Activated naive CD8-positive, alpha-beta T cell treated with anti-CD3 and anti-CD28 coated beads, Interleukin-2, amount 50 U/mL, for 24 hours (primary cell): Measurements from ENCODE around the gene TIPARP.
"Not testable (repeated sequence)": the region's sequence is repeated elsewhere in the genome, so short reads cannot be mapped to it uniquely, and the experiment has no call there.

Source experiments
- ATAC-seq: fragments of 150-1000 bp; cut with Tn5 transposase; one replicate; pipeline ENCODE4 v1.10.0; 2021
- DNase-seq: peaks from one replicate; pipeline ENCODE4 v3.0.0; 2021
- H3K27ac Mint-ChIP-seq: one replicate; pipeline ENCODE4 v1.8.0; 2021; ENCODE audit warnings: mild to moderate bottlenecking, mixed read lengths
- H3K27me3 Mint-ChIP-seq: one replicate; pipeline ENCODE4 v1.8.0; 2021; ENCODE audit warnings: mixed read lengths
- H3K36me3 Mint-ChIP-seq: one replicate; pipeline ENCODE4 v1.8.0; 2021; ENCODE audit warnings: low read depth, mixed read lengths
- H3K4me1 Mint-ChIP-seq: one replicate; pipeline ENCODE4 v1.8.0; 2021; ENCODE audit warnings: mixed read lengths
- H3K4me3 Mint-ChIP-seq: one replicate; pipeline ENCODE4 v1.8.0; 2021; ENCODE audit warnings: mild to moderate bottlenecking, moderate library complexity, mixed read lengths
- H3K9me3 Mint-ChIP-seq: one replicate; pipeline ENCODE4 v1.8.0; 2021; ENCODE audit warnings: mixed read lengths

Gene TIPARP

DNA sequence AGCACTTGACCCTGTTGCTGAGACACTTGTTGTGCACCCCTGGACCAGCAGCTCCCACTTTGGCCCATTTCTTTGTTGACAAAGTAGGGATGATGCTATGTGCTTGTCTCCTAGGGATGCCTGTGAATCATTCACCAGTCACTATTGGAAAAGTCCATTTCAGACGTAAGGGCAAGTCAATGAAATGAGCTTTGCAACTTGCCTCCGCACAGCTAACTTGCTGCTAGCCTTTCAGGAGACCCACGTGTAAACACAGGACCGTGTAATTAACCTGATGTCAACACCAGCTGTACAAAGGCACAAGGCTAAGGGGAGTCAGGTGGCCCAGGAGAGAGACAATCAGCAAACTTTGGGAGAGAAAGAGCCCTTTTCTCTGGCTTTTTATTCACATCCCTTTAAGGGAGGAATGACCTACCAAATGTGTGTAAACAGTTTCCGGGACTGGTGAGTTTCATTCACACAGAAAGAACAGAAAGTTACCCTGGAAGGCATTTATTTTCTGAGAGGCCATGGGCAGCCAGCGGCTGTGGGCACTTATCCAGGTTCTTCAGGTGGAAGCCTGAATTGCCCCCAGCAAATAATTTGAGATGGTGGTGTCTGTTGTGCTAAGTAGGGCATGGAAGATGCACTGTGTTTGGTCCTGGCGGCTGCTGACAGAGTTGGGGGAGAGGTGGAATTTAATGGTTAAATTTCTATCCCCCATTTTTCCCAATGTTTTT lies 54.0 kb downstream of the TIPARP start:
- Mint-ChIP-seq H3K4me1 (no peaks in the 10 kb centered on the region), H3K27me3 (no peaks in the 10 kb centered on the region), H3K36me3 (no peaks in the 10 kb centered on the region), H3K9me3 (no peaks in the 10 kb centered on the region), H3K4me3 (no peak overlapping the region), H3K27ac (no peak overlapping the region)
- ATAC-seq (no peak), DNase-seq (no peak)

GRCh38 chr3:156729460-156730179 lies 55.2 kb downstream of the TIPARP start:
- no peaks in the 10 kb centered on the region for H3K4me1 Mint-ChIP-seq
- ATAC-seq = no peak
- no peak for DNase-seq
- no peak overlapping the region for H3K27ac Mint-ChIP-seq
- H3K9me3 Mint-ChIP-seq = no peaks in the 10 kb centered on the region
- H3K4me3 Mint-ChIP-seq = no peak overlapping the region
- no peaks in the 10 kb centered on the region for H3K27me3 Mint-ChIP-seq
- no peaks in the 10 kb centered on the region for H3K36me3 Mint-ChIP-seq

DNA sequence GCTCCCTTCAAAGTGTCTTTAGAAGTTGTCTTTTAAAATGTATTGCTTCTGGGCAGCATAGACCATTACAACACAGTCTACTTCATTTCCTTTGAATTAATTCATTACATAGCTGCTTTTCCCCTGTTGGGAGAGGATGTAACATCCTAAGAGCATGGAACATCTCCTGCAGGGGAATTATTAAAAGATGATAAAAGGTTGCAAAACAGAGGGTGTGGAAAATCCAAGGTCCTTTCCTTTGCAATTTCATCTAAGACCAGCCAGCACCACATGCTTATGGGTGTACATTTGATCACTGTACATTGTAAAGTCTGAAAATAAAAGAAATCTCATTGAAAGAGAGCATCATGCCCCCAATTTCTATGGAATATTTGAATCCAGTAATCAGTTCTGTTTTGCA lies 57.4 kb downstream of the TIPARP start:
- Mint-ChIP-seq H3K4me1 (no peaks in the 10 kb centered on the region), H3K36me3 (no peaks in the 10 kb centered on the region), H3K9me3 (no peaks in the 10 kb centered on the region), H3K27ac (no peak overlapping the region), H3K27me3 (no peaks in the 10 kb centered on the region), H3K4me3 (no peak overlapping the region)
- ATAC-seq (no peak), DNase-seq (no peak)

- no peak overlapping the region for H3K4me3 Mint-ChIP-seq
- no peak overlapping the region for H3K27ac Mint-ChIP-seq
- ATAC-seq (no peak), DNase-seq (no peak)
- H3K27me3 Mint-ChIP-seq = no peaks in the 10 kb centered on the region
- no peaks in the 10 kb centered on the region for H3K36me3 Mint-ChIP-seq
- no peaks in the 10 kb centered on the region for H3K9me3 Mint-ChIP-seq
- H3K4me1 Mint-ChIP-seq = no peaks in the 10 kb centered on the region
Measured at GRCh38 chr3:156732261-156732660, 57.9 kb downstream of the TIPARP start.

- no peaks in the 10 kb centered on the region for H3K36me3 Mint-ChIP-seq
- no peak for ATAC-seq
Measured at GRCh38 chr3:156732715-156733421, 58.5 kb downstream of the TIPARP start.

GRCh38 chr3:156734661-156735060 lies 60.3 kb downstream of the TIPARP start:
- H3K4me3 Mint-ChIP-seq, H3K27me3 Mint-ChIP-seq, DNase-seq, H3K4me1 Mint-ChIP-seq, H3K9me3 Mint-ChIP-seq, ATAC-seq, H3K36me3 Mint-ChIP-seq, H3K27ac Mint-ChIP-seq: not testable (repeated sequence)

More at GRCh38 chr3:156732715-156733421, 58.5 kb downstream of the TIPARP start:
- Mint-ChIP-seq H3K4me3 (no peak overlapping the region), H3K9me3 (no peaks in the 10 kb centered on the region), H3K27me3 (no peaks in the 10 kb centered on the region), H3K27ac (no peak overlapping the region), H3K4me1 (no peaks in the 10 kb centered on the region)
- DNase-seq = no peak

DNA sequence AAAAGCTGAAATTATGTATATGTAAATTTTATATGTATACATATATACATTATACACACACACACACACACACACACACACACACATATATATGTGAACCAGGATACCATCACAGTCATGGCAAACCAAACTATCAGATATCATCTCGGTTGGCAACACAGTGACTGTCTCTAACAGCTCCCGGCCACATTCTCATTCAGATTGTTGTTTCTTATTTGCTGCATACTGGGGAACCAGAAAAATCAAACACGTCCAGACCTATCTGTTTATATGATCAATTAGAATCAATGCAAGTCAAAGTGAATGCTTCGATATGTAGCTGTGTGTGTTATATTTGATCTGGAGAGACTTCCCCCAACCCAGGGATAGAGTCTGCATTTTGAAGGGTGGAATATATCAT lies 61.1 kb downstream of the TIPARP start:
- no peaks in the 10 kb centered on the region for H3K4me1 Mint-ChIP-seq
- no peaks in the 10 kb centered on the region for H3K36me3 Mint-ChIP-seq
- H3K27me3 Mint-ChIP-seq = no peaks in the 10 kb centered on the region
- H3K27ac Mint-ChIP-seq = no peak overlapping the region
- H3K4me3 Mint-ChIP-seq = no peak overlapping the region
- ATAC-seq (no peak), DNase-seq (no peak)
- no peaks in the 10 kb centered on the region for H3K9me3 Mint-ChIP-seq

DNA sequence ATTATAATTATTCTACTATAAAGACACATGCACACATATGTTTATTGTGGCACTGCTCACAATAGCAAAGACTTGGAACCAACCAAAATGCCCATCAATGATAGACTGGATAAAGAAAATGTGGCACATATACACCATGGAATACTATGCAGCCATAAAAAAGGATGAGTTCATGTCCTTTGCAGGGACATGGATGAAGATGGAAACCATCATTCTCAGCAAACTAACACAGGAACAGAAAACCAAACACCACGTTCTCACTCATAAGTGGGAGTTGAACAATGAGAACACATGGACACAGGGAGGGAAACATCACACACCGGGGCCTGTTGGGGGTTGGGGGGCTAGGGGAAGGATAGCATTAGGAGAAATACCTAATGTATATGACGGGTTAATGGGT lies 62.7 kb downstream of the TIPARP start:
- not testable (repeated sequence) for ATAC-seq, H3K4me1 Mint-ChIP-seq, H3K27me3 Mint-ChIP-seq, H3K9me3 Mint-ChIP-seq, H3K4me3 Mint-ChIP-seq, DNase-seq, H3K27ac Mint-ChIP-seq, H3K36me3 Mint-ChIP-seq

- no peak for ATAC-seq
- H3K27me3 Mint-ChIP-seq = no peaks in the 10 kb centered on the region
- no peak overlapping the region for H3K27ac Mint-ChIP-seq
- H3K36me3 Mint-ChIP-seq = no peaks in the 10 kb centered on the region
- H3K4me3 Mint-ChIP-seq = no peak overlapping the region
- H3K9me3 Mint-ChIP-seq = no peaks in the 10 kb centered on the region
- no peak for DNase-seq
- H3K4me1 Mint-ChIP-seq = no peaks in the 10 kb centered on the region
Measured at GRCh38 chr3:156738251-156738650, 63.9 kb downstream of the TIPARP start.

GRCh38 chr3:156739976-156740375 lies 65.6 kb downstream of the TIPARP start:
- DNase-seq (no peak), ATAC-seq (no peak)
- Mint-ChIP-seq H3K27me3 (no peaks in the 10 kb centered on the region), H3K4me1 (no peaks in the 10 kb centered on the region), H3K9me3 (no peaks in the 10 kb centered on the region), H3K36me3 (no peaks in the 10 kb centered on the region), H3K27ac (no peak overlapping the region), H3K4me3 (no peak overlapping the region)

DNA sequence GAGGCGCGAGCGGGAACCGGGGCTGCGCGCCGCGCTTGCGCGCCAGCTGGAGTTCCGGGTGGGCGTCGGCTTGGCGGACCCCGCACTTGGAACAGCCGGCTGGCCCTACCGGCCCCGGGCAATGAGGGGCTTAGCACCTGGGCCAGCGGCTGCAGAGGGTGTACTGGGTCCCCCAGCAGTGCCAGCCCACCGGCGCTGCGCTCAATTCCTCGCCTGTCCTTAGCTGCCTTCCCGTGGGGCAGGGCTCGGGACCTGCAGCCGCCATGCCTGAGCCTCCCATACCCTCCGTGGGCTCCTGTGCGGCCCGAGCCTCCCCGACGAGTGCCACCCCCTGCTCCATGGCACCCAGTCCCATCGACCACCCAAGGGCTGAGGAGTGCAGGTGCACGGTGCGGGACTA lies 66.2 kb downstream of the TIPARP start:
- H3K36me3 Mint-ChIP-seq, ATAC-seq, H3K27me3 Mint-ChIP-seq, H3K4me1 Mint-ChIP-seq, H3K4me3 Mint-ChIP-seq, H3K9me3 Mint-ChIP-seq, H3K27ac Mint-ChIP-seq, DNase-seq: not testable (repeated sequence)

GRCh38 chr3:156741935-156742334 lies 67.5 kb downstream of the TIPARP start:
- Mint-ChIP-seq H3K4me3 (no peak overlapping the region), H3K27me3 (no peaks in the 10 kb centered on the region), H3K4me1 (no peaks in the 10 kb centered on the region), H3K27ac (no peak overlapping the region), H3K9me3 (peaks cover 5% of the 10 kb centered on the region), H3K36me3 (peaks cover 1% of the 10 kb centered on the region)
- DNase-seq (no peak), ATAC-seq (no peak)

DNA sequence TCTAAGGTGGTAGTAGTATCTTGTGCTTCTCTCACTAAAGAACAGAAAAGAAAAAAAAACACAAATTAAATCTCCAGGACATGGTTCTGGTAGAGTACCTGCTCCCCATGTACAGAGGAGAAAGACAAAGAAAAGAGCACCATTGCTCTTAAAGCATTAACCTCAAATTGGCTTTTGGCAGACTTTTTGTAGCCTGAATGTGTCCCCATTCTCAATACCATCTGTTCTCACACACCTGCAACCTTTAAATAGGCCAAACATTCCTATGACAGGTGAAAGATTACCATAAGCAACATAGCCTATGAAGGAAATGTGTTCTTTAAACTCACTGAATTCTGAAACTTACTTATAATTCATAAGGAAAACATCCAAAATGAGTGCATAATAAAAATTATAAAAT lies 68.0 kb downstream of the TIPARP start:
- ATAC-seq (no peak), DNase-seq (no peak)
- peaks cover 3% of the 10 kb centered on the region for H3K36me3 Mint-ChIP-seq
- H3K4me1 Mint-ChIP-seq = no peaks in the 10 kb centered on the region
- H3K27ac Mint-ChIP-seq = no peak overlapping the region
- no peaks in the 10 kb centered on the region for H3K27me3 Mint-ChIP-seq
- no peak overlapping the region for H3K4me3 Mint-ChIP-seq
- peaks cover 9% of the 10 kb centered on the region for H3K9me3 Mint-ChIP-seq

DNA sequence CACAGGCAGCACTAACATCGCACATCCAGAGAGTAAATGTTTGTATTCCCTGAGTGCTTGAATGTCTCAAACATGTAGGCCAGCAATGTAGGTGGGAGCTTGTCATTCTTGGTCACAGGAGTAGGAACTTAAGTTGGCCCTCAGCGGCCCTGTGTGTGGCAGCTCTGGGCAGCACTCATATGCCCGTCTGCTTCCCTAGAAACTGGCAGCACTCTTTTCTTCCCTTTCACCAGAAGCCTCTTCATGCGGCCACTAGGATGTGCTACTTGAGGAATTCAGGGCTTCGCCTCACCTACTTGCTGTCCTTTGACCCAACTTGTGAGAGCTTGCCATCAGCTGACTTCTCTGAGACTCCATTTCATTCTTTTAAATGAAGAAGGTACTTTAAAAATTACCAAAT lies 69.5 kb downstream of the TIPARP start:
- no peak for DNase-seq
- Mint-ChIP-seq H3K27ac (no peak overlapping the region), H3K9me3 (peaks cover 10% of the 10 kb centered on the region), H3K4me3 (no peak overlapping the region), H3K27me3 (no peaks in the 10 kb centered on the region), H3K36me3 (peaks cover 3% of the 10 kb centered on the region), H3K4me1 (no peaks in the 10 kb centered on the region)
- ATAC-seq = no peak

- Mint-ChIP-seq H3K36me3 (peaks cover 3% of the 10 kb centered on the region), H3K4me1 (no peaks in the 10 kb centered on the region), H3K4me3 (no peak overlapping the region), H3K9me3 (peaks cover 10% of the 10 kb centered on the region), H3K27ac (no peak overlapping the region), H3K27me3 (peaks cover 2% of the 10 kb centered on the region)
- DNase-seq = no peak
- no peak for ATAC-seq
Measured at GRCh38 chr3:156744631-156745030, 70.2 kb downstream of the TIPARP start.
